Measurements from ENCODE around the gene ADARB2.
"Not testable (repeated sequence)": the region's sequence is repeated elsewhere in the genome, so short reads cannot be mapped to it uniquely, and the experiment has no call there.

The ADARB2 gene

DNA sequence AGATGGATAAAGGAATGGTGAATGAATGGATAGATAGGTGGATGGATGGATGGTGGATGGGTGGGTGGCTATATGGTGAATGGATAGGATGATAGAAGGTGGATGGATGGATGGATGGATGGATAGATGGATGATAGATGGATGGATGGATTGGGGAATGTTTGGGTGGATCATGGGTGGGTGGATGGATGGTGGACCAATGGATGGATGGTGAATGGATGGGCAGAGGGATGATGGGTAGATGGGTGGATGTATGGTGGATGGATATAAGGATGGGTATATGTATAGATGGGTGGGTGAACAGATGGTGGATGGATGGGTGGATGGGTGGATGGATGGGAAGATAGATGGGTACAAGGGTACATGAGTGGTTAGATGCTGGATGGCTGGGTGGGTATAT, 322.4 kb downstream of the ADARB2 start:
- DNase-seq: no peak

DNA sequence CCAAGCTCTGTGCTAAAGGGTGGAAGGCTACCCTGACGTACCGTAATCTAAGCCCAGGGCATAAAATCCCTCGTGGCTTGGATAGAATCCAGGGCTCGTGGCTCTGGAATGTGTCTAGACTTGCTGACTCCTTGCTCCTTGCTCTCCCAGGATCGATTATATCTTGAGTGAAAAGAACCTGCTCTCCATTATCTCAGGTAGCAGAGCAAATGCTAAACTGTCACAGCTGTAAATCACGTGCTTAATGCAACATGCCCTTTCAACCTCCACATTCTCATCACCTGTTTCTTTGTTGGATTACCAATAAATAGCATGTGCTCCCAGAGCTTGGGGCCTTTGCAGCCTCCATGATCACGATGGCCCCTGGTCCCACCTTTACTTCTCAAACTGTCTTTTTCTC, 323.0 kb downstream of the ADARB2 start:
- not testable (repeated sequence) for DNase-seq

DNA sequence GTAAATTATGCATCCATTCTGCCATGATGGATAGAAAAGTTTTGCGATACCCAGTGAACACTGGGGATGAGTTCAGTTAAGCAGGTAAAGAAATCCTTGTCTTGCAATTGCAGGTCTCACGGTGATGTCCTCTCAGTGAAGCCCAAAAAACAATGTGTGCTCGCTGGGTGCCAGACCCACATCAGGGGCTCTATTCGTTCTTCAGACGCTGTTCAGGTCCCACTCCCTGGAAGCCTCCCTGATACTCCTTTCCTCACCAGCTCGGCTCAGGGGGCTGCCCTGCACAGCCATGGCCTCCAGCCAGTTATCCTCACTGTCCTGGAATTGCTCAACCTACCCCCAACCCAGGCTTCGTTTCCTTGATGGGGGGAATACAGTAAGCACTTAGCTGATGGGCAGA, 323.5 kb downstream of the ADARB2 start:
- no peak for DNase-seq

DNA sequence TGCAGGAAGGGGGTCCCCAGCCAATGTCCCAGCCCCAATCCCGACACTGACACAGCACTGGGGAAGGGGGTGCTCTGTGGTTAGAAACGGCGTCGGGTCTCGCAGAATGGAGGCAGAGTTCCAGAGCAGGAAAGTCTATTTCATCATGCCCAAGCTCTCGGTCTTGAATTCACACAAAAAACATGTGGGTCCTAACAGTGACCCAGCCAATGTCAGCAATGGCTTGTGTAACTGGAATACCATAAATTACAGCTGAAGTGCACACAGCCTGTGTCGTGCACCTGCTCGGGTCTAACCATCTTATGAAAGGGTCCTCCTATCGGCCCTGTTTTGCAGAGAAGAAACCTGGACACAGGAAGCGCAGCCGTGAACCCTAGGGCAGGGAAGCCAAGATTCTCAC, 324.1 kb downstream of the ADARB2 start:
- DNase-seq: no peak

DNA sequence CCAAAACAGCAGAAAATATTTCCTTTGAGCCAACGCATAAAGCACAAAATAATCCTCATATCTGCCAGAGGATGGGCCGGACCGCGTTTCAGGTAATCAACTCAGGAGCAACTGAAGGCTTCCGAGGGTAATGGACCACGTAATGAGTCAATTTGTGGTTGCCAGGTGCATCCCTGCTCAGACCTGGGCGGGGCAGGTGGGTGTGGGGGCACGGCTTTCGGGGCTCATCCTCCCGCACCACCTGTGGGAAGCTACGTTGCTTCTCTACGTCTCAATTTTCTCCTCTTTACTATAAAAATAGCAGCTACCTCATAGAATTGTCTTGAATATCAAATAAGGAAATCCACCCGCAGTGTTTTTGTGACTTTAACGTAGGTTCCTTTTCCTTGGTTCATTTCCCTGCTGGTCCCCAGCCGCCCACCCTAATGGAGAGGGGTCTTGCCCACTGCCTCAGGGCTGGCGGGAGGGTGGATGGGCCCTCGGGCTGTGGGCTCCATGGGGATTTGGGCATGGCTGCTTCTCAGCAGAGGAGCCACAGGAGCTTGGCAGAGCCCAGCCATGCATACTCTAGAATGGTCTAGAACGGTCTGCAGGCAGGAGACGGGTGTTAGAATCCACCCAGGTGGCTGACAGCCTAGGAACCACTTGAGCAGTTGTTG, 324.7 kb downstream of the ADARB2 start:
- DNase-seq: peak; percentile 25

DNA sequence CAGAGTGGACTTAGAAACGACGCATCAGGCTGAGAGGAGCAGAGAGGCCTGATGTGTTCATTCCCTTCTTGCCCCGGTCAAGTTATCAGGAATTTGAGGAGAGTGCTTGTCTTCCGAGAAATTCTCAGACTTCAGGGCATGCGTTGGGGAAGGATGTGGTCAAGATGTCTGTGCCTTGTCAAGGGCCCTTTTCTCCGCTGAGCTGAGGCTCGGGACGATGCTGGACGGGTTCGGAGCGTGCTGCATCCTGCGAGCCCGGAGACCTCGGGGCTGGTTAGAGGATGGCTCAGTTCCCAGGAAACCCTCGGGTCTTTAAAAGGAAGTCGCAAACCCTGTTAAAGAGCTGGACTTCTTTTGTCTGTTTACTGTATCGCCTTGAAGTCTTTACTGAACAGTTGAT, 325.4 kb downstream of the ADARB2 start:
- DNase-seq: no peak

DNA sequence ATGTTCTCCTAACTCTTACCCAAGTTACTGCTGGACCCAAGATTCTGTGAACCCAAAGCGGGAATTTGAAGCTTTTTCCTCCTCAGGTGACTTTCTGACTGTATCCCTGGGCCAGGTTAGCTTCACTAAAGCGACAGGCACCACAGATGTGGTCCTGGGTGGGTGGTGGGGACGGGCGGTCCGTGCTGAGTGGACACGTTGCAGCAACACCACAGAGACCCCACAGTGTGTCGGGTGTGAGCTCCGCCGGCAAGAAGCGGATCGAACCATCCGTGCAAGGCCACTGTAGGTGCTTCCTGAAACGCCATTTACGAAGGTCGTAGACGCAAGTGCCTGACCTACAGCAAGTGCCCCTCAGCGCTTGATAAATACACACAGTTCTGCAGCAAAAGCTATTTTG, 325.9 kb downstream of the ADARB2 start:
- no peak for DNase-seq

DNA sequence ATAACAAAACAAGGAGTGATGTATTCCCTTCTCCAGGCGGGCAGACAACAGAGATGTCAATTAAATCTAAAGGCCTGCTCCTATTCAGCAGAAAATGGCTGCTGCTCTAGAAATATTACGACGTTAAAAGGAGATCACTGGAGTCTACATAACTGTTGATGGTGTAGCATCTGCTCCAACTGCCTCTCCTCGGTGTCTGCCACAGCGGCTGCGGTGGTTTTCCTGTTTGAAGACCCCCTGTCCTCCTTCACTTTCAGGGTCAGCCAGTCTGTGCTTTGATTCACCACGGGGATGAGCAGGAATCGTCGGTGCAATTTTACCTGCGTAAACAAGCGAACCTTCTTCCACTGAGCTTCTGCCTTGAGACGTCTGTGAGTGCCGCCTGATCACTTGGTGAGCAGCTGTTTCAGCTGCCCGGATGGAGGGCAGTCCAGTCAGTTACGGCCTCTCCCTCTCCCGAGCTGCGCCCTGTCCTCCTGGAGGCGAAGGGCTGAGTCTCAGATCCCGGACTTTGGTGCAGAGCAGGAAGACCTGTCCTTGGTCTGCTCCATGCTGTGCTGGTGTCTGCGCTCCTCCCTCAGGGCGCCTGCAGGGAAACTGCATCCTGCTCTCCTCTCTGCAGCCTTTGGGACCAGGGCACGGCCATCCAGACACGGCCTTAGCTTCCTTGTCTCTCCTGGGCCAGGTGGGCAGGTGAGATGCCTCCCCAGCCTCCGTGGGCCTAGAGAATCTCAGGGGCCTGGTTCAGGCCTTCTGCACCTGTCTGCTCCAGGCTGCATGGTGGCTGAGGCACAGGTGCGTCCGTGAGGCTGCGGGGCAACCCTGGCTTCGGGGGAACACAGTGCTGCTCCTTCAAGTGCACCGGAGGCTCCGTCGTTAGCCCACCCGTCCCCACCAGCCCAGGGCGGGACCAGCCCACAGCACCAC, 326.6 kb downstream of the ADARB2 start:
- no peak for DNase-seq

DNA sequence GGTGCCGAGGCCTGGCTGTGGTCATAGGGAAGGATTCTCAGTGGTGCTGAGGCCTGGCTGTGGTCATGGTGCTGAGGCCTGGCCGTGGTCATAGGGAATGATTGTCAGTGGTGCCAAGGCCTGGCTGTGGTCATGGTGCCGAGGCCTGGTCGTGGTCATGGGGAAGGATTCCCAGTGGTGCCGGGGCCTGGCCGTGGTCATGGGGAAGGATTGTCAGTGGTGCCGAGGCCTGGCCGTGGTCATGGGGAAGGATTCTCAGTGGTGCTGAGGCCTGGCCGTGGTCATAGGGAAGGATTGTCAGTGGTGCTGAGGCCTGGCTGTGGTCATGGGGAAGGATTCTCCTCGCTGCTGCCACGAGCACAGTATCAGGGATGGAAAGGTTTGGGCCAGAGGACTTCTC, 327.3 kb downstream of the ADARB2 start:
- no peak for DNase-seq

DNA sequence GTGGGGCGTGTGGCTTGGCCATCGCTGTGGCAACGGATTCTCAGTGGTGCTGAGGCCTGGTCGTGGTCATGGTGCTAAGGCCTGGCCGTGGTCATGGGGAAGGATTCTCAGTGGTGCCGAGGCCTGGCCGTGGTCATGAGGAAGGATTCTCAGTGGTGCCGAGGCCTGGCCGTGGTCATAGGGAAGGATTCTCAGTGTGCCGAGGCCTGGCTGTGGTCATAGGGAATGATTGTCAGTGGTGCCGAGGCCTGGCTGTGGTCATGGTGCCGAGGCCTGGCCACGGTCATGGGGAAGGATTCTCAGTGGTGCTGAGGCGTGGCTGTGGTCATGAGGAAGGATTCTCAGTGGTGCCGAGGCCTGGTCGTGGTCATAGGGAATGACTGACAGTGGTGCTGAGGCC, 327.9 kb downstream of the ADARB2 start:
- DNase-seq: no peak

DNA sequence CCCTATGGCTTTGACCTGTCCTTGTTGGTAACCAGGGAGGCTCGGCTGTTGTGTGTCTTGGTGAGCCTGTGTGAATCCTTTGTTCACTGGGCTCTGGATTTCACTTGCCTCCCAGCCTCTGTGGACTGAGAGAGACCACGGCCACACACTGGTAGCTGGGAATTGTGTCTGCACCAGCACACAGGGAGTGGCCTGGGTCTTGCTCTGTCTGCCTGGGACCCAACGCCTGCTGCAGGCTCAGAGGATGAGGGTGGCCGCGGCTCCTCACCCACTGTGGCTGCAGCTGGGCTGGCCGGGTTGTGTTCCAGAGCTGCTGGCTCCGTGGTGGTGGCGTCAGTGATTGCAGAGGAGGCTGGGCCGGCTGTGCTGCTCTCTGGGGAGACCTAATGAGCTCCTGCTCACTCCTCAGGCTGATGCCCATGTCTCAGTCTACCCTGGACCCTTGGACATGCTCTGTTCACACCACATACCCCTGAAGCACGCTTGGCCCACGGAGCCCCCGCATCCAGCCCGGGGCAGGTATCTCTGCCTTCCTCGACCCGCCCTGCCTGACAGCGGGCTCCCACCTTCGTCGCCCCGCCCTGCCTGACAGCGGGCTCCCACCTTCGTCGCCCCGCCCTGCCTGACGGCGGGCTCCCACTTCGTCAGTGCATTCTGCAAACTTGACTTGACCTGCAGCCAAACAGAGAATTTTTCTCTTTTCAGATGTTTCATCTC, 328.5 kb downstream of the ADARB2 start:
- no peak for DNase-seq

DNA sequence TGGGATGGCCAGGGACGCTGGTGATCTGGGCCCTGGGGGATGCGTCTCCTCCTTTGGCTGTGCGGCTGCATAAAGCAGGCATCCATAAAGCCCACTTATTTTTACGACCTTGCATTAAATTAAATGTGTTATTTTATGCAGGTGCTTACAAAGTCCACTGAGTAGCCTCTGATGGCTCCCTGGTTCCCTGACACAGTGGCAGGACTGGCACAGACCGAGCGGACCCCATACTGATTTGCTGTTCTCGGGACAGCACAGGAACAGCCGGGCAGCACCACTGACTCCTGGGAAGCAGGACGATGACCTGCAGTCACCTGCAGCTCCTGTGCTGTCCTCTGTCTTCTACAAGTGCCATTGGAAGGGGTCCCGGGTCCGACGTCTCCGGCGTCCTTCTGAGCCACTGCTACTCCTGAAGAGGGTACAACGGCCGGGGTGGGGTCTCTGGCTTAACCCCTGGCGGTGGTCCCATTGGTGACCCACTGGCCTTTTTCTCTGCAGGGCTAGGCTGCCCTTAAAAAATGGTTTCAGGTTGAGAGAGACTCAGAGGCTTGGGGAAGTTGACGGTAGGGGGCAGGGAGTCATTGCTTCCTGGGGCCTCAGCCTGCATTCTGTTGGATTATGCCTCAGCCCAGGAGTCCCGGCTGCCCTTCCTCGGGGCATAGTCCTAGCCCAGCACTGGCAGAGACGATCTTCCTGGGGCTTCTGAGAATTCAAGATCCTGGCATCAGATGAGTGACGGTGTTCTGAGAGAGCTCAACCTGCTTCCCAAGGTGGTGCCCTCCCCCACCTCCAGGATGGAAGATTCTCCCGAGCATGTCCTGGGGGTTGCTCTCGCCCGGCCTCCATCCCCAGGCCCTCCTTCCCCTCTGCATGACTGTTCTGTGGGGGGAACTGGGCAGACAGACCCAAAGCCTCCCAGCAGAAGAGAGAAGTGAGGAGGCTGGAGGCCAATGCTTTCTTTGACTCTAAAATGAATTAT, 330.1 kb downstream of the ADARB2 start:
- no peak for DNase-seq

DNA sequence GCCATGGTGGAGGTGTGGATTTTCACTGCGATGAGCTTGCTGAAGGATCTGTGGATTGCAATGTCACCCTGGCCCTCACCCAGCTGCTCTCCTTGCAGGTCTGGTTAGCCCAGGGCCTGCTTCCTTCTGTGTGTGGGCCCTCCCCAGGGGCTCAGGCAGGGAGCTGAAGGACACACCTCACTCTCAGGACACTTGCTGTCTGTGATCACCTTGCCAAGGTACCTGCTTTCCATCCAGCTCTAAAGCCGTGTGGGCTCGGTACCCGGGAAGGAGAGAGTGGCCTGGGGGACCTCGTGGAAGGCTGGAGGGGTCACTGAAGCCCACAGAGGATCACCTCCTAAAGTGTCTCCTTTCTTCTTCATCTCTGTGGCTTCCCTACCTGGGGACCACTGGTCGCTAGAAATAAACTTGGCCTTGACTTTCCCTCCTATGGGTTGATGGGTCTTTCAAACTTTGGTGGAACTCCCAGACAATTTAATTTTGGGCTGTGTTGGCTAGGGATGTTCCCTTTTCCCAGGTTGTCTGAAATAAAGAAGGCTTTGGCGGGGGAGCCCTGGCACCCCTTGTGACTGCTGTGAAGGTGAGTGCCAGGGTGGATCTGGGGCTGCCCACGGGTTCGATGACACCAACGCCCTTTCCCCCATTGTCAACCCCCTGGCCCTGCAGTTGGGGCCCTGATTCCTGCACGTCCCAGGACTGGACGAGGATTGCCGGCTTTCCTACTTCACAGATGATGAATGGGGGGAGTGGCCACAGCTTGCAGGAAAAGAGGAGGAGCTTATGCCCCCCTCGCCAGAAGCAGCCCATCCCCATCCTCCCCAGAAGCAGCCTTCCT, 331.0 kb downstream of the ADARB2 start:
- DNase-seq: no peak

DNA sequence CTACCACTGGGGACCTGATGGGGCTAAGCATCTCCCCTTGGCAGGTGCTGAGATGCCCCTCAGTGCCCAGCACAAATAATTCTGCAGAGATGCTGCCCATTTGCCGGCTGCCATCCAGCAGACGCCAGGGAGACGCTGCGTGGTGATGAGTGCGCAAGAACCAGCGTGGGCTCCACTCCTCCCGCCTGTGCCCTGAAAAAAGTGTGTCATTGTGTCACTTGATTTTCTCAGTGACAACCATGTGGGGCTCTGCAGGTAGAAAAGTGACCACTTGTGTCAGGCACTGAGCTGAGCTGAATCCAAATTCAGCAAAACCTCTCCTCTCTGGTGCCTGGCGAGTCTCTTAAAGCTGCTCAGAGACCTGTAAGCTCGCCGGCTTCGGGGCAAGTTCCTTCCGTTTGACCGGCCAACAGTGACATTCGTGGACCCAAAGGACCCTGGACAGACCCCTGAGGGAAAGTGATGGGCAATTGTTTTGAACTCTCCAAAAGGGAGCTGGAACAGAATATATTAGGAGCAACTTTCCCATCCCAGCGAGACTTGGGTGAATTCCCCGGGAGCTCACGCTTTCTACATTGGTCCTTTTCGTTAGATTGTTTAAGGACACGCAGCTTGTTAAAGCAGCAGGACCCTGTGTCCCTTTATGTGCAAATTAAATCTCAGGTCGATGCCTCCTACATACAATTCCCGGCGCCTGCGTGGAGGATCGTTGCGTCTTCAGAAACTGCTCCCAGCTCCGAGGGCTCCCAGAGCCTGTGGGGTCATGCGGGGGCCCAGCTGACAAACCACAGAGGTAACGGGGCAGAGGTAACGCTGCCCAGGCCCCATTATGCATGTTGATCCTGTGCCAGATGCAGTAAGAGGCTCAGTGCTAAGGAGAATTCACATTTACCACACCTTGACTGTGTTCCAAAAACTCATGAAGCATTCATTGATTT, 332.7 kb downstream of the ADARB2 start:
- DNase-seq: no peak

DNA sequence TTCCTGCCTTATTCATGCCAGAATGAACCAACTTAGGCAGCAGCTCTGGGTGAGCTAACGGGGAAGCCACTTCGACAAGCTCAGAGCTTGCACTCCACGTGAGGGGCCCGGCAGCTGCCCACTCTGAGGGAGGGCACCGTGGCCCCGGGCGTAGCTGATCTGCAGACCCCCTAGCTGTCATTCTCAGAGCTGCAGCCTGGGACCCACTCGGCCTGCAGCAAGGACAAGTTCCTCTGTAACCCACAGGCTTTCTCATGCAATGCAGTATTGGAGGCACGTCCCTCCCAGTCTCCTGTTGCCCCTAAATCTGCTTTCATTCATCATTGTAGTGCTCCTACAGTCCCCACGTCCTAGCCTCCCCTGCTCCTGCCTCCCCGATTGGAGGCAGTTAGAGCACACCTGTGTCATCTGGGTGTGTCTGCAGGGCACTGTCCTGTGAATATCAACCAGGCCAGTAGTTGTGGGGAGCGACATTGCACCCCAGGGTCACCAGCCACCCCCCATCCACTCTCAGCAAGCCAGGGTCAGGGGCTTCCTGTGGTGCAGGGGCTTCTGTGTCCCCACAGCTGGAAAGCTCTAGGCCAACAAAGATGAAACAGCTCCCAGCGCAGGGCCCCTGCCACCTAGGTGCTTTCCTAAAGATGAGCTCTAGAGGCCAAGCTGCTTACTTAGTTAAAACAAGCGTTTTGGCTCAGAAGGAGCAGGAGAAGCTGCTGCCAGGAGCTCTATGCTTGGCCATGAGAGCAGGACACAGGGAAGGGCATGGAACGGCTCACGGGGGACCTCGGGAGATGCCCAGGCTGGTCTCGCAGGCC, 333.6 kb downstream of the ADARB2 start:
- no peak for DNase-seq

DNA sequence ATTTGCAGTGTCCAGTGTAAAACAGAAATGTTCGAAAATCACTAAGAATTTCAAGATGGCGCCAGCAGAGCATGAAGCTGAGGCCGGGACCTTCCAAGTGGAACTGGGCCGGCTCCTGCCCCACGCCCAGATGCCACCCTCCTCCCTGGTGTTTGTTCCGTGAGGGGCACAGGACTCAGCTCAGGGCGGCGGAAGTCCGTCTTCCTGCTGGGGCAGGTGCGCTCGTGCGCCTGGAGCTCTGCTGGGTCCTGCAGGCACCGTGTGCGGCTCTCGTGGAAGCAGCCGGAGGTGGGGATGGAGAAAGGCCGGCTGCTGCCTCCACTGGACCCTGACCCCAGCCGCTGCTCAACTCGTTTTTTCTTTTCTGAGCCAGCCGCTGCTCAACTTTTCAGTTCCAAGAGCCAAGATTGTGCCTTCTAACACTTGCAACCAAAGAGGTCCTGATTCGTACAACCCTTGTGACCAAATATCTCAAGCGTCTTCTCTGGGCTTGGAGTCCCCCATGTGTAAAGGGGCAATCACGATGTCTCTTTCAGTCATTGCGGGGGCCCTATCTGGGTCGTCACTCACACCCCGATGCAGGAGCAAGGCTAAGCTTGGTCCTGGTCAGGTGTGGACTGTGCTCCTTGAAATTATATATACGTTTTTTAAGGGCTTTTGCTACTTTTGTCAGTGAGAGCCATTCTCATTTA, 334.4 kb downstream of the ADARB2 start:
- no peak for DNase-seq

DNA sequence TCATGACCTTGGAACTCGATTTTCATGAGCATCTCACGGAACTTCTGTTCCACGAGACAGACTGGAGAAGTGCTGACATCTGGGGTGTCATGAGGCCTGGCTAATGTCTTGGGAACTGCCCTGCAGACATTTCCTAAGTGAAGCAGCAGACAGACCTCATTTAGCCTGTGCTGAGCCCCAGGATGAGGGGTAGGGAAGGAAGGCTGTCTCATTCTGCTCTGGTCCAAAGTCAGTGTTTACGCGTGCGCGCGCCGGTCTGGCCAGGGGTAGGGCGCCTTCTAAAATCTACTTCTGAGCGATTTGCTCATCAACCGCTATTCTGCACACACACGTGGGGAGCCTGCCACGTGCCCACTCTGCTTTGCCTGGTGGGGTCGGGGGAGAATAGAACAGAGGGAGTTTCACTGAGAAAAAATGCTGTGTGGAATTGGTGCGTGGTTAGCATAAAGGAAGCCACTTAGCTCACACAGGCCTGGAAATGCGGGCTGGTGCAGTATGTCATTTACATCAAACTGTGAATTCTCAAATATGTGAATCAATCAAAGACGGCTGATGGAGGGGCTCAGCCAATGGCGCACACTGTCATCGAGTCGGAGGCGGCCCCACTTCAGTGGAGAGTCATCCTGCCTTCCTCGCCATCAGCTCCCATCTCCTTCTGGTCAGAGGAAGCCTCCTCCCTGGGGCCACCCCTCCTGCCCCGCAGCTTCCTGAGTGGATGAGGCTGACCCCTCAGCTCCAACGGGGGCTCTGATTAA, 335.1 kb downstream of the ADARB2 start:
- no peak for DNase-seq
